AG04450 (cell line): ENCODE measurements around the gene LAYN. TPM values are rescaled to one million over a fixed set of nuclear protein-coding genes. Genes with fewer than 3 reads are reported as not detected.

Experiments used
- CTCF ChIA-PET: fragments of 300-600, 350-600 bp; formaldehyde crosslinking; extraction: SDS; loops from one replicate; lab custom pipeline; 2022; ENCODE audit warnings: antibody characterized with exemption, inconsistent platforms; lab: Charles Lee
- POLR2A ChIA-PET: fragments of 350-600 bp; formaldehyde crosslinking; extraction: SDS; loops from one replicate; lab custom pipeline; 2021; ENCODE audit warnings: antibody characterized with exemption, inconsistent platforms; lab: Yijun Ruan, JAX
- DNase-seq: peaks from one replicate; pipeline ENCODE4 v3.0.0-alpha.2; 2011; ENCODE audit warnings: low read depth, low spot score
- H3K27ac ChIP-seq: one replicate; pipeline ENCODE4 v1.5.1; 2012; ENCODE audit warnings: low read depth, low read length, control low read depth
- H3K27me3 ChIP-seq: one replicate; pipeline ENCODE4 v1.6.0; 2012; ENCODE audit warnings: low read length; ENCODE audit not compliant: control insufficient read depth, insufficient read depth
- H3K4me3 ChIP-seq: 2 replicates; pipeline ENCODE4 v1.5.1; 2011; ENCODE audit warnings: mild to moderate bottlenecking, low read depth, low read length, control low read depth
- H3K9me3 ChIP-seq: 2 replicates; pipeline ENCODE4 v1.5.1; 2012; ENCODE audit warnings: low read length; ENCODE audit not compliant: control insufficient read depth, insufficient read depth
- CTCF ChIP-seq: IDR thresholded peaks from 2 replicates; pipeline ENCODE4 v1.5.1; 2011; ENCODE audit warnings: low read depth, low read length, control low read depth, inconsistent platforms
- polyA plus RNA-seq: library from polyadenylated mRNA; depleted of rRNA; stranded (reverse); fragments of >200 nt; gene quantifications from 2 replicates; pipeline ENCODE4 v1.2.3, GENCODE V29; 2011

LAYN gene
- polyA plus RNA-seq, 1 experiment: 119 TPM

GRCh38 chr11:111540937-111541253 lies 375 bp downstream of the LAYN start:
- CTCF ChIA-PET: no interaction called here
- Histone ChIP-seq H3K9me3 (no peaks in the 10 kb centered on the region), H3K27me3 (no peaks in the 10 kb centered on the region), H3K4me3 (peak overlapping the region; percentile 74), H3K27ac (peak overlapping the region; percentile 92)
- DNase-seq: no peak
- POLR2A ChIA-PET: interaction anchor here (0.8 to 2.8 kb wide), 3 partner anchors 17 to 86 kb away, joined by 3 to 16 read pairs (median 3); no protein-coding TSS in a partner anchor
- TF ChIP-seq CTCF: no peak

GRCh38 chr11:111541254-111542061 lies 938 bp downstream of the LAYN start:
- peak; percentile 63 for DNase-seq
- TF ChIP-seq CTCF: no peak
- Histone ChIP-seq H3K9me3 (no peaks in the 10 kb centered on the region), H3K27ac (peak overlapping the region; percentile 92), H3K4me3 (peak overlapping the region; percentile 74), H3K27me3 (no peaks in the 10 kb centered on the region)
- CTCF ChIA-PET: interaction anchor here (0.6 kb wide), 1 partner anchor 391 kb away, joined by 3 read pairs; no protein-coding TSS in a partner anchor
- POLR2A ChIA-PET: interaction anchor here (0.6 to 2.8 kb wide), 9 partner anchors 10 to 567 kb away, joined by 3 to 16 read pairs (median 4); no protein-coding TSS in a partner anchor

- DNase-seq: no peak
- CTCF ChIA-PET: interaction anchor here (0.6 kb wide), 1 partner anchor 21 kb away, joined by 3 read pairs; no protein-coding TSS in a partner anchor
- peak overlapping the region; percentile 18 for H3K4me3 ChIP-seq
- POLR2A ChIA-PET: interaction anchor here (1.1 kb wide), 1 partner anchor 78 kb away, joined by 4 read pairs; no protein-coding TSS in a partner anchor
- no peak for TF ChIP-seq CTCF
- no peaks in the 10 kb centered on the region for H3K27me3 ChIP-seq
- no peaks in the 10 kb centered on the region for H3K9me3 ChIP-seq
- peak overlapping the region; percentile 35 for H3K27ac ChIP-seq
Measured at GRCh38 chr11:111542606-111543275, 2.2 kb downstream of the LAYN start.

- DNase-seq: no peak
- TF ChIP-seq CTCF: no peak
- Histone ChIP-seq H3K27me3 (no peaks in the 10 kb centered on the region), H3K9me3 (no peaks in the 10 kb centered on the region), H3K4me3 (no peak overlapping the region), H3K27ac (peak overlapping the region; percentile 50)
- CTCF ChIA-PET: interaction anchor here (1.2 kb wide), 1 partner anchor 56 kb away, joined by 3 read pairs; no protein-coding TSS in a partner anchor
- POLR2A ChIA-PET: interaction anchor here (1.1 to 1.8 kb wide), 2 partner anchors 9 to 108 kb away, joined by 3 to 7 read pairs; no protein-coding TSS in a partner anchor
Measured at GRCh38 chr11:111548525-111548924, 8.0 kb downstream of the LAYN start.
